ENCODE data around the gene CASKIN1. TPM values are rescaled to one million over a fixed set of nuclear protein-coding genes. Genes with fewer than 3 reads are reported as not detected.
"Not testable (repeated sequence)": the region's sequence is repeated elsewhere in the genome, so short reads cannot be mapped to it uniquely, and the experiment has no call there.

Gene CASKIN1
- total RNA-seq, 1 donor from 2014 or later: 0.12 TPM

DNA sequence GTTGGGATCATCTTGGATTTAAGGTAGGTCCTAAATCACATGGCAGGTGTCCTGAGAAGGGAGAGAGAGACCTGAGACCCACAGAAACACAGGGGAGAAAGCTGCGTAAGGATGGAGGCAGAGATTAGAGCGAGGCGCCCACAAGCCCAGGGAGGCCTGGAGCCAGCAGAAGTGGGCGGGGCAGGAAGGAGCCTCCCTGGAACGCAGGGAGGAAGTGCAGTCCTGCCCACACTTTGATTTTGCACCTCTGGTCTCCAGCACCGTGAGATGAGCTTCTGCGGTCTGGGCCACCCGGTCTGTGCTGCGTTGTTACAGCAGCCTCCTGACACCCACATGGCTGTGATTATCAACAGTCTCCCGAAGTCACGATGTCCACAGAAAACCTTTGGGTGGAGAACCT lies 46.2 kb upstream of the CASKIN1 start:
- TF ChIP-seq, protein P1, sequence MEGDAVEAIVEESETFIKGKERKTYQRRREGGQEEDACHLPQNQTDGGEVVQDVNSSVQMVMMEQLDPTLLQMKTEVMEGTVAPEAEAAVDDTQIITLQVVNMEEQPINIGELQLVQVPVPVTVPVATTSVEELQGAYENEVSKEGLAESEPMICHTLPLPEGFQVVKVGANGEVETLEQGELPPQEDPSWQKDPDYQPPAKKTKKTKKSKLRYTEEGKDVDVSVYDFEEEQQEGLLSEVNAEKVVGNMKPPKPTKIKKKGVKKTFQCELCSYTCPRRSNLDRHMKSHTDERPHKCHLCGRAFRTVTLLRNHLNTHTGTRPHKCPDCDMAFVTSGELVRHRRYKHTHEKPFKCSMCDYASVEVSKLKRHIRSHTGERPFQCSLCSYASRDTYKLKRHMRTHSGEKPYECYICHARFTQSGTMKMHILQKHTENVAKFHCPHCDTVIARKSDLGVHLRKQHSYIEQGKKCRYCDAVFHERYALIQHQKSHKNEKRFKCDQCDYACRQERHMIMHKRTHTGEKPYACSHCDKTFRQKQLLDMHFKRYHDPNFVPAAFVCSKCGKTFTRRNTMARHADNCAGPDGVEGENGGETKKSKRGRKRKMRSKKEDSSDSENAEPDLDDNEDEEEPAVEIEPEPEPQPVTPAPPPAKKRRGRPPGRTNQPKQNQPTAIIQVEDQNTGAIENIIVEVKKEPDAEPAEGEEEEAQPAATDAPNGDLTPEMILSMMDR (conservative IDR thresholded peaks at IDR 0.05; ENCODE audit: low read depth, low read length): no peak
- DNase-seq (ENCODE audit: low read depth): no peak
- H3K4me3 ChIP-seq (ENCODE audit: low read depth, low read length): no peak overlapping the region

DNA sequence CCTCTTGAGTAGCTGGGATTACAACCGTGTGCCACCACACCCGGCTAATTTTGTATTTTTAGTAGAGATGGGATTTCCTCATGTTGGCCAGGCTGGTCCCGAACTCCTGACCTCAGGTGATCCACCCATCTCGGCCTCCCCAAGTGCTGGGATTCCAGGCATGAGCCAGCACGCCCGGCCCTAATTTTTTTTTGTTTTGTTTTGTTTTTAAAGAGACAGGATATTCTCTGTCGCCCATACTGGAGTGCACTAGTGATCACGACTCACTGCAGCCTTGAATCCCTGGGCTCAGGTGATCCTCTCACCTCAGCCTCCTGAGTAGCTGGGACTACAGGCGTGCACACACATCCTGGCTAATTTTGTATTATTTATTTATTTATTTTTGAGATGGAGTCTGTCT lies 43.9 kb upstream of the CASKIN1 start:
- DNase-seq (ENCODE audit: low read depth); H3K4me3 ChIP-seq (ENCODE audit: low read depth, low read length): not testable (repeated sequence)

DNA sequence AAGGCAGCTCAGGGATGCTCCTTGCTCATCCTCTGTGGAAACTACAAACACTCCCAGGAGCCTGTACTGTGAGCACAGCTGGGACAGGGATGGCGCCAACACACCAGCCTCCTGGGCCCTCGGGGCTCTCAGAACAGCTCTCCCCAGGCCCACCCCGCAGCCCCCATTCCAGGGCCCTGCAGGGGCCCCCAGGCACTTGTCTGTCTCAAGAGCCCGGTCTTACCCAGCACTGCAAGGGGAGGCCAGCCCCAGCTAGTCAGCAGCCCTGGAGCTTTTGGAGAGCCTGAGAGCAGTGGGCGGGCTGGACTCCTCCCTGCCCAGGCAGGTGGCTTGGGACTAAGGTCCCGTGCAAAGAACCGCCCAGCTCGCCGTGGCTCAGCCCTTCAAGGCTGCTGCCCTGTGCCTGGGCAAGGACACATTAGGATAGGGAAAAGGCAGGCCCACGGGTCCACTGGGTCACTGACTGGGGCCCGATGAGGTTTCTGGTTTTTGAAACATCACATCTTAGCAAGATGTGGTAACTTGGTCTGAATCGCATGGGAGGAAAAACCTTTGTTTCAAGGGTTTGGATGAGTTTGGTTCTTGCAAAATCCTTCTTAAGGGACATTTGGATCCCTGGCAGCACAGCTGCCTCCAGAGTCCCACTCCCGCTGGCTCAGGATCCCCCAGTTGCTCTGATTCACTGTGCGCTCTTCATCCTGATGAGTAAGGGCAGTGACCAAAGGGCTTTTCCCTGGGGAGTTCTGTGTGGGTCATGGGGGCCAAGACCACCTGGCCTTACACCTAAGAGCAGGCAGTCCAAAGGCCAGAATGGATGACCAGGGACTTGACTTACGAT lies 42.7 kb upstream of the CASKIN1 start:
- no peak for DNase-seq (ENCODE audit: low read depth)
- TF ChIP-seq, protein P1 (conservative IDR thresholded peaks at IDR 0.05; ENCODE audit: low read depth, low read length): no peak
- H3K4me3 ChIP-seq (ENCODE audit: low read depth, low read length): no peak overlapping the region

DNA sequence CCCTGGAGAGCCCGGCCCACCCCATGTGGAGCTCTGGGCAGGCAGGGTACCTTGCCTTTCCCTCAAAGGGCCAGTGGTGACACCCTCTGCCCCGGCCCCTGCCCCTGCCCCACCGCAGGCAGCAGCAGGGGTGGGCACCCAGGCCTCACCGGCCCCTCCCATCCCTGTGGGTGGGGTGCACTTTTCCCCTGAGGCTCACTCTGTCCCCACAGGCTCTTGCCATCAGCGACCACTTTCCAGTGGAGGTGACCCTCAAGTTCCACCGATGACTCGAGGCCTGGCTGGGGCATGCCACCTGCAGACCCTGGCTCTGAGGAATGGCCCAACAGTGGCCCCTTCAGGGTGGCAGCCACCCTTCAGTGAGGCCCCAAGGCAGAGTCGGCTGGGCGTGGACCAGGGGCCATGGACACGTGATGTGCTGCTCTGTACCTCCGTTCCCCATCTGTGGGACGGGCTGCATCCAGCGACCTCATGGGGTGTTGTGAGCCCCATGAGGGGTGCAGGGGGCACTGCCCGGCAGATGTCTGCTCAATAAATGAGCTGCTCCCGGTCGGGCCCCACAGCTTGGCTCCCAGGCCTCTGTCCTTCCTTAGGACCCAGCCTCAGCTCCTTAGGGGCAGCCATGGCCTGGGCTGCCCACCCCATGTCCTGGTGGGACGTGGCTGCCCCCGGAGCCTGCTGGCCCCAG lies 41.9 kb upstream of the CASKIN1 start:
- TF ChIP-seq, protein P1 (conservative IDR thresholded peaks at IDR 0.05; ENCODE audit: low read depth, low read length): no peak
- H3K4me3 ChIP-seq (ENCODE audit: low read depth, low read length): no peak overlapping the region
- no peak for DNase-seq (ENCODE audit: low read depth)

DNA sequence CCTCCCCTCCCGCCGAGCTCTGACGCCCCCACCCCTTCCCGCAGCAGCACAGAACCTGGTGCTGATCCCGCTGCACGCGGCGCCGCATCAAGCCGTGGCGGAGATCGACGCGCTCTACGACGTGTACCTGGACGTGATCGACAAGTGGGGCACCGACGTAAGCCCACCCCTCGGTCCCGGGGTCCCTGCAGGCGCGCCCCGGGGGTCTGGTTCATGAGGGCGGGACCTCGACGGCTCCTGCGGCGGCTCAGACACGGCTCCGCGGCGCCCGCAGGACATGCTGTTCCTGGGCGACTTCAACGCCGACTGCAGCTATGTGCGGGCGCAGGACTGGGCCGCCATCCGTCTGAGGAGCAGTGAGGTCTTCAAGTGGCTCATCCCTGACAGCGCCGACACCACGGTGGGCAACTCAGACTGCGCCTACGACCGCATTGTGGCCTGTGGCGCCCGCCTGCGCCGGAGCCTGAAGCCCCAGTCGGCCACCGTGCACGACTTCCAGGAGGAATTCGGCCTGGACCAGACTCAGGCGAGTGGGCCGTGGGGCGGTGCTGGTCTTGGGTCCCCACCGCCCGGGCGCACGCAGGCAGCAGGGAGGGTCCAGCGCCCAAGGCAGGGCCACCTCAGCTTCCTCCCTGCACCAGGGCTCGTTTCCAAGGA lies 41.2 kb upstream of the CASKIN1 start:
- DNase-seq (ENCODE audit: low read depth): no peak
- H3K4me3 ChIP-seq (ENCODE audit: low read depth, low read length): no peak overlapping the region
- TF ChIP-seq, protein P1 (conservative IDR thresholded peaks at IDR 0.05; ENCODE audit: low read depth, low read length): no peak

DNA sequence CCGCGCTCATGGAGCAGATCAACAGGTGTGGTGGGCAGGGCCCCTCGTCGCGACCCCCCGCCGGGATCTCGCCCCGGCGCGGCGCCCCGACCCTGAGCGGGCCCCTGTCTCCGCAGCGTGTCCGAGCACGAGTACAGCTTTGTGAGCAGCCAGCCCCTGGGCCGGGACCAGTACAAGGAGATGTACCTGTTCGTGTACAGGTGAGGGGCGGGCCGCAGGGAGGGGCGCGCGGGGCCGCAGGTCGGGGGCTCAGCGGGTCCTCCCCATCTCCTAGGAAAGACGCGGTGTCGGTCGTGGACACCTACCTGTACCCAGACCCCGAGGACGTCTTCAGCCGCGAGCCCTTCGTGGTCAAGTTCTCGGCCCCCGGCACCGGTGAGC lies 40.7 kb upstream of the CASKIN1 start:
- no peak overlapping the region for H3K4me3 ChIP-seq (ENCODE audit: low read depth, low read length)
- TF ChIP-seq, protein P1 (conservative IDR thresholded peaks at IDR 0.05; ENCODE audit: low read depth, low read length): no peak
- no peak for DNase-seq (ENCODE audit: low read depth)

DNA sequence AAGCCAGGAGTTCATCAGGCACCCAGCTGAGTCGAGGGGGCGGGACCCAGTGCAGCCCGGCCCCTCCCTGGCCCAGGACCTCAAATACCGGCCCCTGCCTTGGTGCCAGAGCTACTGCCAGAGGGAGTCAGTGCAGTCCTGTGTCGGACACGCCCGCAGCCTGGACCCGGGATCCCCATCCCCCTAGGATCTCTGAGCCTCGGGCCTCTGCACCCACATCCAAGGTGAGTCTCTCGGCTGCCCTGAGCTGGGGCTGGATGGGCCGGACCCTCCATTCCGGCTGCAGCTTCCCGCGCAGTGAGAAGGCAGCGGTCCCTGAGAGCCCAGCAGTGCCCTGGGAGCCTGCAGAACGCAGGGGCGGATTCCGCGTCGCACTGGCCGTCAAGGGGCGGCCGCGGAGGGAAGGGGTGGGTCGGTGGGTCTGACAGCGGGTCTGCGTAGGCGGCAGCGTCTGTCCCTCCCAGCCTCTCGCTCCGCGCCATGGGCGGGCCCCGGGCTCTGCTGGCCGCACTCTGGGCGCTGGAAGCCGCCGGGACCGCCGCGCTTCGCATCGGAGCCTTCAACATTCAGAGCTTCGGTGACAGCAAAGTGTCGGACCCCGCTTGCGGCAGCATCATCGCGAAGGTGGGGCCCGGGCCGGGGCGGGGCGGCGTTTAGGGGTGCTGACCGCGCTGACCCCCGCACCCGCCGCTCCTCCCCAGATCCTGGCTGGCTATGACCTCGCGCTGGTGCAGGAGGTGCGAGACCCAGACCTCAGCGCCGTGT lies 40.1 kb upstream of the CASKIN1 start, which contains the start of gene DNASE1L2:
Gene DNASE1L2, plus strand, starts transcription at position 108 of the 765 bp plus-strand sequence. Its CDS starts 373 bp downstream, at position 481.
- DNase-seq (ENCODE audit: low read depth): no peak
- no peak within 1 kb of the TSS for H3K4me3 ChIP-seq (ENCODE audit: low read depth, low read length)
- TF ChIP-seq, protein P1 (conservative IDR thresholded peaks at IDR 0.05; ENCODE audit: low read depth, low read length): no peak
